Activated CD8-positive, alpha-beta memory T cell treated with anti-CD3 and anti-CD28 coated beads, Interleukin-2, amount 50 U/mL, for 48 hours (primary cell): ENCODE results near the gene CARM1.
"Not testable (repeated sequence)": the region's sequence is repeated elsewhere in the genome, so short reads cannot be mapped to it uniquely, and the experiment has no call there.

Experiments
- DNase-seq: peaks from one replicate; pipeline ENCODE4 v3.0.0-alpha.2; 2020

The CARM1 gene

DNA sequence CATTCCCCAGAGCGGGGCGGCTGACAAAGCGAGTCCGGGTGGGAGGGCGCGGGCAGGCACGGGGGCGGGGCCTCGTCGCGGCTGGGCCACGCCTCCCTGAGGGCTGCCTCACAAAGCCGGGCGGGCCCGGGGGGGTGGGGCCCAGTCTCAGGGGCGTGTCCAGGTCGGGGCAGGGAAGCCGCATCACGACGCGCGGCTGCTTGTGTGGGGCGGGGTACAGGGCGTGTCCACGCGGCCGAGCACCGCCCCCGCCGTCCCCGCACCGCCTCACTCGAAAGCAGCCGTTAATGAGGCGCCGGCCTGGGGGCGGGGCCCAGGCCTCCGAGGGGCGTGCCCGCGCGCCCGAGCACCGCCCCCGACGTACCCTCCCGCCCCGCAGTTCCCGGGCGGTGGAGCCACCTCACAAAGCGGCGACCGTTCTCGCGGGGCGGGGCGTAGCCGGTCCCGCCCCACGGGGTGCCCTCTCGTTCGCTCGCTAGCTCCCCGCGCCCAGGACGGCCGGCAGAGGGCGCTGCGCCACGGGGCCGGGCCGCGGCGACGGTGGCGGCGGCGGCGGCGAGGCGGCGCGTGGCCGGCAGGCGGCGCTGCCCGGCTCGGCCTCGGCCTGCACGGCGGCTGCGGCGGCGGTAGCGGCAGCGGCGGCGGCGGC, at the start of gene CARM1:
Gene CARM1, plus strand, starts transcription at position 599 of the 649 bp plus-strand sequence. CDS start 150 bp downstream, outside the sequence.
- peak; percentile 99 for DNase-seq

DNA sequence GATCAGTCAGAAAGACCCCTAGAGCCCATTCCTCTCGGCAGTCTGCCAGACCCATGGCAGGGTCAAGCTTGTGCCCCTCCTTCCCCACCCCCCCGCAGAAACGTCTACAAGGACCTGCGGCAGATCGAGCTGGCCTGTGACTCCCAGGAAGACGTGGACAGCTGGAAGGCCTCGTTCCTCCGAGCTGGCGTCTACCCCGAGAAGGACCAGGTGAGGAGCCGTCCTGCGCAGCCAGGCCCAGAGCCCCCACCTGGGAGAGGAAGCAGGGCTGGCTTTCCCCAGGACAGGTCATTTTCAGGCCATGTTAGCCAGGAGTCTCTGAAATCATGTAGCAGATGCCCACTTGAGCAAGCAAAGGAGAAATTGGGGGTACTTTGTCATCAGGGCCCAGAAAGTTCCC, 47.7 kb upstream of the CARM1 start:
- DNase-seq = no peak

DNA sequence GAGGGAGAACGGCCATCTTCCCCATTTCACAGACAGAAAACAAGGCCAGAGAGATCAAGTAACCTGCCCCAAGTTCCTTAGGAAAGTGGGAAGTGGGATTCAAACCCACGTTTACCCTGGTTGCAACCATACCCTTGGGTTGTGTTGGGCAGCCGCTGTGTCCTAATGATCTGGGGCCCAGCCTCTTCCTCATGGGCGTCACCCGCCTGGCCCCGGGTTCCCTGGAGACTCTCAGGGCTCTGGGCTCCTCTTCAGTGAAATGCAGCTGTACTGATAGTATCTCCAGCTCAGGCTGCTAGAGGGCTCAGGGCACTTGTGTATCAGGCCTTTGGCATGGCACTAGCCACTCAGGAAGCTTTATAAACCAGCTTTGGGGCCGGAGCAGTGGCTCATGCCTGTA, 45.1 kb upstream of the CARM1 start:
- no peak for DNase-seq

DNA sequence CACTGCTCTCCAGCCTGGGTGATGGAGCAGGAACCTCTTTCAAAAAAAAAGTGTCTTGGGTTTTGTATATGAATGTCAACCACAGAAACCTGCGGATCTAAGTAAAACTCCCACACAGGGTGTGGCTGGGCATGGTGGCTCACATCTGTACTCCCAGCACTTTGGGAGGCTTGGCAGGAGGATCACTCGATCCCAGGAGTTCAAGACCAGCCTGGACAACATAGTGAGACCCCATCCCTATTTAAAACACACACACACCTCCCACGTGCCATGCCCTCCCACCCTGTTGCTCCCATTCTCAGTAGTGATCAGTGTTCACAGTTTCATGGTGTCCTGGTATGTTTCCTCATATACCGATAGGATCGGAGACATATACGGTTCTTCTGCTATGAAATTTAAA, 44.5 kb upstream of the CARM1 start:
- no peak for DNase-seq

DNA sequence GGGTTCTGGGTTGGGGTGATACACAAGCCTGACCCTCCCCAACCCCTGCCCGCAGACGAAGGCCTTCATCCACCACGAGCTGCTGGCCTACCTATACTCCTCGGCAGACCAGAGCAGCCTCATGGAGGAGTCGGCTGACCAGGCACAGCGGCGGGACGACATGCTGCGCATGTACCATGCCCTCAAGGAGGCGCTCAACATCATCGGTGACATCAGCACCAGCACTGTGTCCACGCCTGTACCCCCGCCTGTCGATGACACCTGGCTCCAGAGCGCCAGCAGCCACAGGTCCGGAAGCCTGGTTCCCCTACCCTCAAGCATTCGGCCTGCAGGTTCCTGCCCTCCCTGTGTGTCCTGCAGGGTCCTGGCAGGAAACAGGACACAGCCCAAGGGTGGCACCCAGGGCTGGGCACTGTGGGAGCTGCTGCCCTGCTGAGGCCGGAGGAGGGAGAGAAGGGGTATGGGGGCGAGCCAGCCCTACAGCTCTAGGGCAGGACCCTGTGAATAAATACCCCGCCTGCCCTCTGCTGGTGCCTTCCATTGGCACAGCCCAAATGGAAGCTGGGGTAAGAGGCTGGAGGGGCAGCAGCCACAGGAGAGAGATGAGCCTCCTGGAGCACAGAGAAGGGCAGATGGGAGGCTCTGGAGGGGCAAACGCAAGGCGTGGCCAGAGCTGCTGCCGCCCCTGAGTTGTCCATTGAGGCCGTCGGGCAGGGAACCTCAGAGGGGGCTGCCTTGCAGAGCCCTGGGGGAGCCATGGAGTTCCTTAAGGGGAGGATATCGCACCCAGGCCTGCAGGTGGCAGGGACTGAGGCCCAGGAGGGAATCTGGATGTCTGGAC, 42.2 kb upstream of the CARM1 start:
- no peak for DNase-seq

DNA sequence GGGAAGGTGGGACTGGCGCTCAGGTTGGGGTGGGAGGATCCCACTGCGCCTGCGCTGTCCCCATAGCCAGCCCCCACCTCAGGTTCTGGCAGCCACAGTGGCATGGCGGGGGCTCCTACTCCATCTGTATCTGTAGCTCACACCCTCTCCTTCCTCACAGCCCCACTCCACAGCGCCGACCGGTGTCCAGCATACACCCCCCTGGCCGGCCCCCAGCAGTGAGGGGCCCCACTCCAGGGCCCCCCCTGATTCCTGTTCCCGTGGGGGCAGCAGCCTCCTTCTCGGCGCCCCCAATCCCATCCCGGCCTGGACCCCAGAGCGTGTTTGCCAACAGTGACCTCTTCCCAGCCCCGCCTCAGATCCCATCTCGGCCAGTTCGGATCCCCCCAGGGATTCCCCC, 41.4 kb upstream of the CARM1 start:
- no peak for DNase-seq

DNA sequence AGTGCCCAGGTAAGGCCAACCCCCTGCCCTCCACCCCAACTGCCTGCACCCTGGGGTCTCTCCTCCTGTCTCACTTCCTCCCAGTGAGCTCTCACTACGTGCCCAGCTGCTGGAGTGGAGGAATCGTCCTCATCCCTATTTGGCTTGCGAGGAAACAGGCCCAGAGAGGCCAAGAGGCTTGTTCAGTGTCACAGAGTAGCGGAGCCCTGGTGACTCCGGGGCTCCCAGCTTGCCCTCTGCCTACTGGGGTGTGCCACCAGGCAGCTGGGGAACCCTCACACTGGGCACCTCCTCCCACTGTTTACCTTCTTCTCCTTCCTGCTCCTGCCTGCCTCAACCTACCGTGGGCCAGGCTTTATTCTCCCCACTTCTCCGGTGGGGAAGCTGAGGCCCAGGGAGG, 41.0 kb upstream of the CARM1 start:
- DNase-seq = no peak

DNA sequence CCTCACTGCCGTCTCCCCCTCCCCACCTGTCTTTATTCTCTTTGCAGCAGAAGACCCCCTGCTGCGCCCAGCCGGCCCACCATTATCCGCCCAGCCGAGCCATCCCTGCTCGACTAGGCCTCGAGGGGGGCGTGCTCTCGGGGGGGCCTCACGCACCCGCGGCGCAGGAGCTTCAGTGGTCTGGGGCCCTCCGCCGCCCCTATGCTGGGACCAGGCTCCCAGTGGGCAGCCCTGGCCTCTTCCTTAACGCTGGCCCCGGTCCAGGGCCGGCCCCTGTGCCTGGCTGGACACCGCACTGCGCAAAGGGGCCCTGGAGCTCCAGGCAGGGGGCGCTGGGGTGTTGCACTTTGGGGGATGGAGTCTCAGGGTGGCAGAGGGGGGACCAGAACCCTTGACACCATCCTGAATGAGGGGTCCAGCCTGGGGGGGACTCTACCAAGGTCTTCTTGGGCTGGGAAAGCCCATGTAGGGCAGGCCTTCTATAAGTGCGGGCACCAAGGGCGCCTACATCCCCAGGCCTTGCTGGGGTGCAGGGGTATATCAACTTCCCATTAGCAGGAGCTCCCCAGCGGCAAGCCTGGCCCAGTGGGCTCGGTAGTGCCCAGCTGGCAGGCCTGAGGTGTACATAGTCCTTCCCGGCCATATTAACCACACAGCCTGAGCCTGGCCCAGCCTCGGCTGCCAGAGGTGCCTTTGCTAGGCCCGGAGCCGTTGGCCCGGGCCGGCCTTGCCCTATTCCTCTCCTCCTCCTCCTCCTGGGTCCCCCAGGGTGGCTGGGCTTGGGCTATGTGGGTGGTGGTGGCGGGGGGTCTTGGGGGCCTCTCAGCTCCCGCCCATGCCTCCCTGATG, 40.2 kb upstream of the CARM1 start:
- no peak for DNase-seq

DNA sequence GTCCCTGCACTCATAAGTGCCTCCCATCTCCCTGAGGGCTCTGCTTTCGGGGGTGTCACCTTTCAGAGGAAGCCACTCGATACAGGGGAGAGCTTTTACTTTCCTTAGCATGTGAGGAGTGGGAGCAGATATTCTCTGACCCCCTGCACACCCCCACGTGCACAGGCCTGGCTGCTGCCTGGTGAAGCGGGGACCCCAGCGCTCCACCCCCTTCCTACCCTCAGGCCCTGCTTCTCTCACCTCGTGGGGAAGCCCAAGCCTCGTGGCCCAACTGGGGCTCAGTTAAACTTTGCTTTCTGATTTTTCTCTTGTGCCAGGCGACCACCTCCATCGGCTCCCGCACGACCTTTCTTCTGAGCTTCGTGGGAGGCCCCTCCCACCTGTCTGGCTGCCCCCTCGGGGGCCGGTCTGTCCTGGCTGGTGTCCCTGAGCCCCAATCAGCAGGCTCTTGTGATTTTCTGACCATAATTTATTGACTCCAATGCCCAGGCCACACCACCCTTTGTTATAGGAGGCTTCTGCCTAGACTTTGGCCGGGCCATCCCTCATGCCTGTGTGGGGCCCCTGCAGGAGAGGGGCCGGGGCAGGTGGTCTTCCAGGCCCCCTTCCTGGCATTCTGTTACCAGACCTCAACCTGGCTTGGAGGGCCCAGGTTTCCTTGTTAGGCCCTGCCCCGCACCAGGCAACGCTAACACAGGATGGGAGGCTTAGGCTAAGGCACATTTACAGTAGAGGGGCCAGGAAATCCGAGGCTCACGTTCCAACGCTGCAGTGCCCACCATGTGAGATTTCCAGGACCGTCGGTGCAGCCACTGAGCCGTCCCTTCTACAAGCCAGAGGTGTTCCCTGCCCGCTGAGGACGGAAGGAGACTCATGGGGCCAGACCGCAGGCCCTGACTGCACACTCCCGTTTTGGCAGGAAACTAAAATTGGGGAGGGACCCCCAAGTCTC, 39.1 kb upstream of the CARM1 start:
- DNase-seq = no peak

DNA sequence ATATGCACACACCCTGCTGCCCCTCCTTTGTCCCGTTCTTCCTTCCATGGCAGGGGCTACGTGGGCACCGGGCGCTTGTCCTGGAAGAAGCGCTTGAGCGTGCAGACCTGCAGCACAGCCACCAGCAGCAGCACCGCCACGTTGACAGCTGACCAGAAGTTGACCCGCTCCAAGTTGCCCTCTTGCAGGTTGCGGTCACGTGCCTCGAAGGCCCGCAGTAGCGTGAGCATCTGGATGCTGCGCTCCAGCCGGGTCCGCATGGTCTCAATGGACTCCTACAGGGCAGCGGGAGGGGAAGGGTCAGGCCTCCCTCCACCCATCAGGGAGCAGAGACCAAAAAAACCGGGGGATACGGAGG, 38.4 kb upstream of the CARM1 start:
- no peak for DNase-seq

DNA sequence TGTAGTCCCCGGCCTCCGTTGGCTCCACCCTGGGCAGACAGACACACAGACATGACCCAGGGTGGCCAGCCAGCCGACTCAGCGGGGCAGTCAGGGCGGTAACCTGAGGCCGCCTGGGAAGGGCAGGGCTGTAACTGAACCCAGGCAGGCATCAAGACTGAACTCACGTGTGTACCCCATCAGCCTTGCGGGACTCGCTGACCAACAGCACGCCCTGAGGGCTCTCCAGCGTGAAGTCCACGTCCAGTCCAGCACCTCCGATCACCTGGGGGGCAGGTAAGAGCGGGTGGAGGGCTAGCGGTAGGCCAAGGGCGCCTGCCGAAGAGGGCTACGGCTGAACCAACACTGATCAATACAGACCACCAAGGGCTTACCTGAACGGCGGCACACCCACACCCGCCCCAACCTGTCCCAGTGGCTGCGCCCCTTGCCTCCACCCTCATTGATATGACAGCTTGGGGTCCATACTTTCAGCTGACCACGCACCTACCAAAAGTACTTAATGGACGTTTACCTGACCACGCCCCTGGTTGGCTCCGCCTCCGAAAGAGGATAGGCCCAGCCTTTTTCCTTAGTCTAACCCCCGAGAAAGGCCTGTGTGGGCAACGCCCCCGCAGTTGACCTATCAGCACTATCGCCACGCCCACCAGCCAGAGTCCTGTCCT, 36.1 kb upstream of the CARM1 start:
- no peak for DNase-seq

DNA sequence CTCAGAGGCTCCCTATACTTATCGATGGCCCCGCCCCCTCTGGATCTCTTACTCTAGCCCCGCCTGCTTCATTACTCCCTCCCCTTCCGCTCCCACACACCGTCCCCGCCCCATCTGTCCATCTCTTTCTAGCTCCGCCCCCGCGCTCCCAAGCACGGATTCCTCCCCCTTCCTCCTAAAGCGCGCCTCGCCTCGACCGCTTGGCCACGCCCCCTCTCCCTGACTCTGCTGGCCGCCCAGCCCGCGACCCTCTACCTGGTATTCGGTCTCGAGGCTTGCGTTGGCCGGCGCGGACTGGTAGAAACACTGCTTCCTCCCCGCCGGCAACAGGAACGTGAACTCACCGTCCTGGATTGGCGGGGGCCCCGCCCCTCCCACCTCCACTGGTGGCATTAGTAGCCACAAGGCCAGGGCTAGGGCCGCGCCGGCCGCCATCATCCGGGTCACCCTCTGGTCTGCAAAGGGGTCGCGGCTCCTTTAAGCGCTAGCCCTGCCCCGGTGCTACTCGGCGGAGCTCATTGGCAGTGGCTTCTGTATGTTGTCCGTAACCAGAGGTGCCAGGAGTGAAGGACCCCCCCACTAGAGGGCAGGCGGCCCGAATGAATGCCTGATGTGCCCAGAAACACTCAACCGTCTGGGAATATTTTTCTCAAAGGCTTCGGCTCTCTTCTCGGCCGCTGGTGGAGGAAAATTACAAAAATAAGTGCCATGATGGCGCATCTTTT, 35.4 kb upstream of the CARM1 start, which contains the start of gene TMED1:
Gene TMED1, minus strand, starts transcription at position 459 of the 725 bp plus-strand sequence. Its CDS starts 21 bp downstream, at position 438.
- DNase-seq = peak; percentile 97

DNA sequence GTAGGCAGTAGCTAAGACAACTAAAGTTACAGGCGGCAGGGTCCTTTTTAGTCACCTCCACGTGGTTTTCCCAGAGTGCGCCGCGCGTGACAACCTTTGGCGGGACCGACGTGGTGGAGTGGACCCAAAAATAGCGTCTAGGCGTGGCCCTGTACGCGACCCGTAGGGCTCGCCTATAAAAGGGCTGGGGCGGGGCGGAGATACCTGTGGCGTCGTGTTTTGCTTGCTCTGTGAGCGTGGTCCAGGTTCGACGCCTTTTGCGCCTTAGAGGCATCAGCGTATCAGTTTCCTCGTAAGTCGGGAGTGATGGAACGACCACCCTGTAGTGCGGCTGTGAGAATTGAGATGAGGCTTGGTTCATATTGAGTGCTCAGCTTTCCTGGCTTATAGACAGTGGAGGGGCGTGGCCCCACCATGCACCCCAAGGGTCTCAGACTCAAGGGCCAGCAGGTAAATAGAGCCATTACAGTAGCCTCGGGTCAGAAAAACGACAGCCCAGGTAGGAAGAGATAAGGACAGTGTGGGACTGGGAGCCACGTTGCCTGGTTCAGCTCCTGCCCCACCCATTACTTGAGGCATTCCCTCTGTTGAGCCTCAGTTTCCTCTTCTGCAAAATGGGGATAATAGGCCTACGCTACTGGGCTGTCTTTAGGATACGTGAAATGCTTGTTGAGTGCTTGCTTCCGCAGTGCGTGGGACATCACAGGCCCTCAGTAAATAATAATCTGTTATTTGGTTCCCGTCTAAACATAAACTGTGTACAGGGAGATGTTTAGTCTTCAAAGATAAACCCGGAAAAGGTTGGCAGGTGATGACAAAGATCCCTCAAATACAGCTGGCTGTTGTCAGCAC, 34.6 kb upstream of the CARM1 start:
- peak; percentile 90 for DNase-seq

DNA sequence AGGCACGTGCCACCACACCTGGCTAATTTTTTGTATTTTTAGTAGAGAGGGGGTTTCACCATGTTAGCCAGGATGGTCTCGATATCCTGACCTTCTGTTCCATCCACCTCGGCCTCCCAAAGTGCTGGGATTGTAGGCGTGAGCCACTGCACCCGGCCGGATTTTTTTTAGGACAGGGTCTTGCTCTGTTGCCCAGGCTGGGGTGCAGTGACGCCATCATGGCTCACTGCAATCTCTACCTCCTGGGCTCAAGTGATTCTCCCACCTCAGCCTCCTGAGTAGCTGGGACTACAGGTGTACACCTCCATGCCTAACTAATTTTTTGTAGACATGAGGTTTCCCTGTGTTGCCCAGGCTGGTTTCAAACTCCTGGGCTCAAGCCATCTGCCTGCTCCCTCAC, 33.7 kb upstream of the CARM1 start:
- not testable (repeated sequence) for DNase-seq

DNA sequence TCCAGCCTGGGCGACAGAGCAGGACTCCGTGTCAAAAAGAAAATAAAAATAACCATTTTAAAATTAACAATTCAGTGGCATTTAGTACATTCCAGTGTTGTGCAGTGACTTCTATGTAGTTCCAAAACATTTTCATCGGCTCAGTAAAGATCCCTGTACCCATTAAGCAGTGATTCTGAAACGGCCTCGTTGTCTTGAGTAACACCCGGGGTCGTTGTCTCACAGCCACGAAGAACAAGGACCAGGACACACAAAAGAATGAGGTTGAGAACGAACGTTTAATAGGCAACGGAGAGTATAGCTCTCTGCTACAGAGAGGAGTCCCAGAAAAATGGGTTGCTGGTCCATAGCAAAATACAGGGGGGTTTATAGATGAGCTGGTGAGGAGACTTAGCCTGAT, 33.0 kb upstream of the CARM1 start:
- DNase-seq = no peak

DNA sequence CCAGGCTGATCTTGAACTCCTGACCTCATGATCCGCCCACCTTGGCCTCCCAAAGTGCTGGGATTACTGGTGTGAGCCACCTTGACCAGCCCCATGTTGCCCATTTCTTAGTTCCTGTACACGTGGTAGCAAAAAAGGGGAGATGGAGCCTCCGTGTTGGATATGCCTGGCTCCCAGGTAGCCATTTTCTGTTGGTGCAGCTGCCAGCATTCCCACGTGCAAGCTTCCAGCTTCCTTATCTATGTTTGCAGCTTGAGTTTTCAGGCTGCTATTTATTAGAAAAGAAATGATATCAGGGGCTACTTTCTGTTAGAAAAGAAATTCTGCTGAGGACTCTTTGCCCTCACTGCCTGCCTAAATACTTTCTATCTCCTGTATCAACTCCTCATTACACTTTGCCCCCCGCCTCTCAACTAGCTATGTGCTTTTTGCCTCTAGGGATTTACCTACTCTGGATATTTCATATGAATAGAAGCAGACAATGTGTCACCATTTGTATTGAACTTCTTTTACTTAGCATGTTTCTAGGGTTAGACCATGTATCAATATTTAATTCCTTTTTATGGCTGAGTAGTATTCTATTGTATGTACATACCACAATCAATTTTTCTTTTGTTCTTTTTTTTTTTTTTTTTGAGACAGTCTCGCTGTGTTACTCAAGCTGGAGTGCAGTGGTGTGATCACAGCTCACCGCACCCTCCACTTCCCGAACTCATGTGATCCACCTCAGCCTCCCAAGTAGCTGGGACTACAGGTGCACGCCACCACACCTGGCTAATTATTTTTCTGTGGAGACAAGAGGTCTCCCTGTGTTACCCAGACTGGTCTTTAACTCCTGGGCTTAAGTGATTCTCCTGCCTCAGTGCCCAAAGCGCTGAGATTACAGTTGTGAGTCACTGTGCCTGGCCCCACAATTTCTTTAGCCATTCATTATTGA, 32.0 kb upstream of the CARM1 start:
- DNase-seq = no peak

DNA sequence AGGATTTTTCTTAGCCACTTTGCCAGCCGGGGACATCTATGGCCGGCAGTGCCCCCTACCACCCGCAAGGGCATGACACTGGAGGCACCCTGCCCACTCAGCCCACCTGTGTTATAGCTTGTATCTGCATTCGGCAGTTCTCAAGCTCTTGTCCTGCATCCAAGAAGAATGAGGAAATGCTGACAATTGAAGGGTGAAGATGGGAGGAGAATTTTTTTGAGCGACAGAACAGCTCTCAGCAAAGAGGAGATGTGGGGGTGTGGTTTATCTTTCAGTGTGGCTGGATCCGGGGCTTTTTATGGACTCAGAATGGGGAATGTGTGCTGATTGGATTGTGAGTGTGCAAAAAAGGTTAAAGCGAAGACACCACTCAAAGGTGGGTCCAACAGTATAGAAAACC, 28.6 kb upstream of the CARM1 start:
- no peak for DNase-seq

DNA sequence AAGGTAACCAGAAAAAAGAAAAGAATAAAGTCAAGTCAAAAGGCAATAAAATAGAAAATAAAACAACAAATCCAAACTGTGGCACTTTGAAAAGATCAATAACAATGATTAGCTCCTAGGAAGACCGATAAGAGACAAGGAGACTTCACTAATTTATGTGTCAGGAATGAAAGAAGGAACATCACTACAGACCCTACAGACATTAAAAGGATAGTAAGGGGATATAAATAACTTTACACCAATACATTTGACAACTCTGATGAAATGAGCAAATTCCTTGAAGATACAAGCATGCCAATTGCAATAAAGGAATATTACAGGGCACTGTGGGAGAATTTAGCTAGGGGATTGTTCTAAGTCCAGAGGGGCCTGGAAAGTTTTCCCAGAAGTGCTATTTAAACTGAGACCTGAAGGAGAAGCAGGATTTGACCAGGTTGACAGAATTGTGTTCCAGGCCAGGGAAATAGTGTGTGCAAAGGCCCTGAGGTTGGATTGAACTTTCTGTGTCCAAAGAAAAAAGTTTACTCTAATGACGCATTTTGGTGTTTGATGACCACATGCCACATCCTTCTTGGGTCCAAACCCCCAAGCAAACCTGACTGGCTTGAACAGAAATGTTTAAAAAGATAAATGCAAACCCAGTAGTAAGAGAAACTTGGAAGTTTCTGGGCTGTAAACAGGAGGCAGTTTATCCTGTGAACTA, 24.7 kb upstream of the CARM1 start:
- DNase-seq = no peak
